ENCODE measurements around the gene SPATC1L.

GRCh38 chr21:46179708-46180078 is 4.6 kb downstream of the SPATC1L start:
- no peak for TF ChIP-seq CTCF (conservative IDR thresholded peaks at IDR 0.05; ENCODE audit: low read length)
- no peak for TF ChIP-seq EZH2phosphoT487 (IDR thresholded peaks at IDR 0.05; ENCODE audit: borderline replicate concordance, low read depth, low read length)

All from OCI-LY7 (cell line).